Heart right ventricle (tissue), 16 donors: ENCODE measurements around the gene ACSF2. TPM values are rescaled to one million over a fixed set of nuclear protein-coding genes. Genes with fewer than 3 reads are reported as not detected.

Source experiments
- ATAC-seq, 8 donors: fragments of 200-7000 bp; cut with Tn5 transposase; one replicate each; pipeline ENCODE4 v1.9.1; 2020; ENCODE audit warnings: mild to moderate bottlenecking in 8 of 8, moderate library complexity in 8 of 8, moderate number of reproducible peaks in 1 of 8
- DNase-seq, 2 donors: peaks; one replicate each; pipeline ENCODE4 v3.0.0-alpha.2; 2020
- H3K27ac ChIP-seq, 10 donors: fragments of 200-600 bp; sonication (generic) in 2 of 10; one replicate each; pipeline versions ENCODE4 v1.5.0 to v1.8.0; 2020 to 2022; ENCODE audit warnings: mild to moderate bottlenecking in 3 of 10
- H3K27me3 ChIP-seq, 7 donors: fragments of 200-600 bp; one replicate each; pipeline ENCODE4 v1.8.0; 2021 to 2022; ENCODE audit warnings: mild to moderate bottlenecking in 2 of 7
- H3K36me3 ChIP-seq, 9 donors: fragments of 200-600 bp; sonication (generic) in 1 of 9; one replicate each; pipeline versions ENCODE4 v1.5.0 to v1.8.0; 2020 to 2022; ENCODE audit warnings: mild to moderate bottlenecking in 2 of 9
- H3K4me1 ChIP-seq, 9 donors: fragments of 200-600 bp; sonication (generic) in 1 of 9; one replicate each; pipeline versions ENCODE4 v1.5.0 to v1.8.0; 2020 to 2022; ENCODE audit warnings: mild to moderate bottlenecking in 4 of 9
- H3K4me3 ChIP-seq, 10 donors: fragments of 200-600 bp; sonication (generic) in 2 of 10; one replicate each; pipeline versions ENCODE4 v1.5.0 to v1.8.0; 2020 to 2022; ENCODE audit warnings: mild to moderate bottlenecking in 7 of 10, moderate library complexity in 2 of 10
- H3K9me3 ChIP-seq, 11 donors: fragments of 200-600 bp in 10 of 11; sonication (generic) in 2 of 11; one replicate each; pipeline versions ENCODE4 v1.5.0 to v1.8.0; 2013 to 2022; ENCODE audit warnings: mild to moderate bottlenecking in 2 of 11, control low read depth in 1 of 11, moderate library complexity in 1 of 11
- WGBS, 2 donors: extraction: QIAGEN DNeasy Blood & Tissue Kit; methylation state at CpG; one replicate each; pipeline ENCODE4 v1.1.7; 2013; ENCODE audit warnings: inconsistent platforms in 1 of 2; 5-methylcytosine and 5-hydroxymethylcytosine counted together
- intact Hi-C, 10 donors: fragments of 100-400 bp; cut with DNase I; formaldehyde crosslinking; loops; one replicate each; pipeline versions ENCODE4 v1.11.1 to v1.14.2; 2022
- polyA plus RNA-seq, 2 donors: library from polyadenylated mRNA; stranded (reverse); fragments of 200-250 nt; gene quantifications; one replicate each; pipeline ENCODE4 v1.2.3, GENCODE V29; 2013
- total RNA-seq, 10 donors: library from RNA; stranded (reverse); fragmentation: NEBNext Ultra II Directional in 3 of 10; extraction: Animal tissue kit (Norgen Biotek cat#: 25700) in 3 of 10; gene quantifications; one replicate each; pipeline versions ENCODE4 v1.2.1 to v1.2.4, GENCODE V29; 2021 to 2023
- TF ChIP-seq, protein P1 (sequence below), 9 donors: fragments of 200-600 bp; sonication (generic) in 2 of 9; IDR thresholded peaks; one replicate each; pipeline versions ENCODE4 v1.5.0 to v1.8.0; 2021 to 2022; ENCODE audit warnings: antibody characterized with exemption in 9 of 9, mild to moderate bottlenecking in 5 of 9, moderate library complexity in 1 of 9
- donor health status: Arrhythmogenic right ventricular cardiomyopathy.
- donor health status: ischemic (EF 13 %, LVEDD 7.1; RV severe dilation, severe dysfunction).
- donor health status: healthy with polysubstance abuse.
- donor health status: DM: no; HTN: yes; CAD: no.
- donor health status: DM: no; HTN: no; CAD: no.
- donor health status: ischemic (EF 25% LVEDD 6.9; RV normal size, moderate dysfunction).
- donor health status: ischemic (EF 25% LVEDD 5.7; RV mildly dilated, moderate dysfunction).
- donor health status: healthy.
- donor health status: DM: yes; HTN: yes; CAD: no.
- donor health status: Ischemic cardiomyopathy.
- donor health status: ischemic (EF 35%, LVEDD 5.7; RV mildly dilated, moderate dysfunction).
- donor health status: nonischemic (EF 11% LVEDD 7.7; RV severe dilation, severe dysfunction).
- donor health status: DM: yes; HTN: yes; CAD: no.
- donor health status: PGD.
- donor health status: ischemic (EF 29% LVEDD 5.4; RV normal size, mild dysfunction).
- donor health status: nonischemic (EF 23%, LVEDD 6.1; RV moderate dilation, normal function).

ACSF2 gene
- total and polyA plus RNA-seq, 12 donors: 7.9 to 45.0 (median 19.7) TPM

DNA sequence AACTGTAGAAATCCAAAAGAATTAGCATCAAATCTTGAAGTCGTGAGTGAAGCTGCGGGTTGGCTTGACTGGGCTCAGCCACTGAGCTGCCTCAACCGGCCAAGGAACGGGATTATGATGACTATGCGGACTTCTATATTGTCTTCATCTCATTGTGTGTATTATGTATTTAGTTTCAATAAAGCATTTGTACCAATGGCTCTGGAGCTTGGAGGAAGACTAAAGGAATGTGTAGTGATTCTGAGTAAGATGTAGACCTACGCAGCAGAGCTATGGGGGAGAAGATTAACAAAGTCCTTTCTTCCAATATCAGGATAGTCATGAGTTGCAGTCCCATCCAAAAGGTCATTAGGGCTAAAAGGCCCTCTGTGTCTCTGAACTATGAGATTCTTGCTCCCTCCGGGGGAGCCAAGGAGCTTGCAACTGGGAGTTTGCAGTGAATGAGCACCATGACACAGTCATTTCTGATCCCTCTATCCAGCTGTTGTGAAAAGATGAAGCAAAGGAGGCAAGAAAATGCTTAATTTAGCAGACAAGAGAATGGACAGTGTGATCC lies 44.7 kb upstream of the ACSF2 start:
- intact Hi-C loops: no loop called here
- 90 to 91% methylated on average over 7 of the region's 7 CpGs for WGBS, 2 donors
- Histone ChIP-seq H3K4me1 (peaks cover 0 to 14% (median 0%) of the 10 kb centered on the region in 9 donors), H3K4me3 (no peak overlapping the region), H3K36me3 (peaks cover 0 to 76% (median 42%) of the 10 kb centered on the region in 9 donors), H3K27ac (no peak overlapping the region), H3K9me3 (no peaks in the 10 kb centered on the region), H3K27me3 (no peaks in the 10 kb centered on the region)
- no peak for DNase-seq
- TF ChIP-seq, protein P1, sequence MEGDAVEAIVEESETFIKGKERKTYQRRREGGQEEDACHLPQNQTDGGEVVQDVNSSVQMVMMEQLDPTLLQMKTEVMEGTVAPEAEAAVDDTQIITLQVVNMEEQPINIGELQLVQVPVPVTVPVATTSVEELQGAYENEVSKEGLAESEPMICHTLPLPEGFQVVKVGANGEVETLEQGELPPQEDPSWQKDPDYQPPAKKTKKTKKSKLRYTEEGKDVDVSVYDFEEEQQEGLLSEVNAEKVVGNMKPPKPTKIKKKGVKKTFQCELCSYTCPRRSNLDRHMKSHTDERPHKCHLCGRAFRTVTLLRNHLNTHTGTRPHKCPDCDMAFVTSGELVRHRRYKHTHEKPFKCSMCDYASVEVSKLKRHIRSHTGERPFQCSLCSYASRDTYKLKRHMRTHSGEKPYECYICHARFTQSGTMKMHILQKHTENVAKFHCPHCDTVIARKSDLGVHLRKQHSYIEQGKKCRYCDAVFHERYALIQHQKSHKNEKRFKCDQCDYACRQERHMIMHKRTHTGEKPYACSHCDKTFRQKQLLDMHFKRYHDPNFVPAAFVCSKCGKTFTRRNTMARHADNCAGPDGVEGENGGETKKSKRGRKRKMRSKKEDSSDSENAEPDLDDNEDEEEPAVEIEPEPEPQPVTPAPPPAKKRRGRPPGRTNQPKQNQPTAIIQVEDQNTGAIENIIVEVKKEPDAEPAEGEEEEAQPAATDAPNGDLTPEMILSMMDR (IDR thresholded peaks at IDR 0.05): no peak
- ATAC-seq: no peak

DNA sequence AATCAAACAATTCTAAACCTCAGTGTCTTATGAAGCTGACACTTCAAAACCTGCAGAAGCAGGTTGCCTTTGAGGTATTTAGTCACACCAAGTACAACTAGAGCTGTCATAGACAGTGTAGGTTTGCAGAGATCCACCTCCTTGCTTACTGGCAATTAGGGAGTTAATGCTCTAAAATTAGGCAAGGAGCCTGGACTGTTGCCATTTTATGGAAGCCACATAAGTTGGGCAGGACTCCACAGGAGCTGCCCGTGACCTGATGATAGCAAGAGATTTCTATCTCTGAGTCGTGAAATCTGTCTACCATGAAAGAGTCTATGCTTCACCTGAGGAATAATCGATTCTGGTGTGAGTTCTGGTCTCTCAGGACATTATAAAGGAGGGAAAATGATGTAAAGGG lies 44.1 kb upstream of the ACSF2 start:
- TF ChIP-seq, protein P1 (IDR thresholded peaks at IDR 0.05): no peak
- intact Hi-C loops: no loop called here
- no peak for ATAC-seq
- Histone ChIP-seq H3K27me3 (no peaks in the 10 kb centered on the region), H3K36me3 (peaks cover 0 to 81% (median 48%) of the 10 kb centered on the region in 9 donors), H3K27ac (no peak overlapping the region), H3K9me3 (no peaks in the 10 kb centered on the region), H3K4me3 (no peak overlapping the region), H3K4me1 (peaks cover 0 to 14% (median 0%) of the 10 kb centered on the region in 9 donors)
- DNase-seq: no peak
- WGBS, 2 donors: 35 to 36% methylated on average over 3 of the region's 3 CpGs

DNA sequence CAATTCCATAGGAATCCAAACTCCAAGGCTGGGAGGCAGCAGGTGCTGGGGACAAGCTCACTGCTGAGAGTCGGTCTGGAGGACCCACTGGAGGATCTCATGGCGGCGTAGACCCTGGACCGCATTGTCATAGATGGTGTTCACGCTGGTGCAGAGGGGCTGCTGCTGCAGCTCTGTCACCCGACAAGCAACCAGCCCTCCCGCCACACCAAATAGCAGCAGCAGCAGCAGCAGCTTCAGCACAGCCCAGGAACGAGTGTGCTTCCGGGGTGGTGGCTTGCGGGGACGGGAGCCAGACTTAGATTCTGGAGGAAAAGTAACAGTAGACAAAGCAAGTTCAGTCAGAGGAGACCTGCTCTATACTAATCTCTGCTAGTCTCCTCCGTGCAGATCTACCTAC lies 43.1 kb upstream of the ACSF2 start:
- H3K4me3 ChIP-seq: no peak overlapping the region
- H3K9me3 ChIP-seq: no peaks in the 10 kb centered on the region
- DNase-seq: no peak
- TF ChIP-seq, protein P1 (IDR thresholded peaks at IDR 0.05): no peak
- H3K4me1 ChIP-seq: peaks cover 0 to 14% (median 0%) of the 10 kb centered on the region in 9 donors
- no peak overlapping the region for H3K27ac ChIP-seq
- H3K36me3 ChIP-seq: peaks cover 4 to 92% (median 58%) of the 10 kb centered on the region in 9 donors
- no peaks in the 10 kb centered on the region for H3K27me3 ChIP-seq
- ATAC-seq: no peak
- intact Hi-C loops: no loop called here
- WGBS, 2 donors: 92 to 93% methylated on average over 12 of the region's 12 CpGs

DNA sequence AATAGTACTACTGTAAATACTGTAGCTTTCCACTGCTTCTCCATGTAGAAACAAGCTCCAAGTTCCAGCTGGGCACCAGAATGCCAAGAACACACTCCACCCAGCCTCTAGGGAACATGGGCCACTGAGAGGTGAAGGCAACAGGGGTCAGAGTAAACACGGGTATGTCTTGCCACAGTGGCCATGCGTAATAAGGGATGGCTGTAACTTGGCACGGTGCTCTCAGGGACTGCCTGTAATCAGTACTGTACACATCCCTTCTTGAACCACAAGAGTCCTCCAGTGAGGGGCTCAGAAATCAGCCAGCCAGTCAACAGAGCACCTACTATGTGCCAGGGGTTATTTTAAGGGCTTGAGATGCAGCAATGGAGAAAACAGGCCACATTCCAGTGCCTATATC lies 39.5 kb upstream of the ACSF2 start:
- Histone ChIP-seq H3K4me1 (peaks cover 0 to 7% (median 0%) of the 10 kb centered on the region in 9 donors), H3K36me3 (peaks cover 4 to 100% (median 90%) of the 10 kb centered on the region in 9 donors), H3K9me3 (no peaks in the 10 kb centered on the region), H3K27me3 (no peaks in the 10 kb centered on the region), H3K27ac (no peak overlapping the region), H3K4me3 (no peak overlapping the region)
- TF ChIP-seq, protein P1 (IDR thresholded peaks at IDR 0.05): no peak
- intact Hi-C loops: no loop called here
- no peak for DNase-seq
- WGBS, 2 donors: 72 to 80% methylated on average over 3 of the region's 3 CpGs
- ATAC-seq: no peak
